Ramos (cell line): ENCODE data around the gene ADGRV1.

Experiments used
- in situ Hi-C: fragments of 300-500 bp; cut with MboI; formaldehyde crosslinking; loops from one replicate; pipeline ENCODE4 v1.14.3; 2022; ENCODE audit warnings: low sequenced_read_pairs; ENCODE audit not compliant: unreplicated experiment

ADGRV1 gene

GRCh38 chr5:90558344-90559192 lies at the start of gene ADGRV1:
Gene ADGRV1, plus strand, starts transcription at chr5:90558797. Its CDS starts 99 bp downstream, at chr5:90558896.
- in situ Hi-C loops: no loop called here

- in situ Hi-C loops: no loop called here
Measured at GRCh38 chr5:90510438-90510837, 48.2 kb upstream of the ADGRV1 start.

DNA sequence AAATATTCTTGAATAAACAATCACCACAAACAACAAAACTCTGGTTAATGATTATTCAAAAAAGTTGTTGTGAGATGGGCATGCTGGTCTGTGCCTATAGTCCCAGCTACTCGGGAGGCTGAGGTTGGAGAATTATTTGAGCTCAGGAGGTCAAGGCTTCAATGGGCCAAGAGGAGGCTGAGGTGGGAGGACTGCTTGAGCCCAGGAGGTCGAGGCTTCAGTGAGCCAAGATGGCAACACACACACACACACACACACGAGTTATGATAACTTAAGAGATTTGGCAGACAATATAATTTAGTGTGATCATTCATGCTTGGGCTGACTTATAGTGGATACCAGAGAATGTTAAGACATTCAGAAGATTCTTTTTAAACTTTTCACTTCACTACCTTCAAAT lies 44.1 kb upstream of the ADGRV1 start:
- in situ Hi-C loops: no loop called here

GRCh38 chr5:90518661-90519060 lies 39.9 kb upstream of the ADGRV1 start:
- in situ Hi-C loops: no loop called here

DNA sequence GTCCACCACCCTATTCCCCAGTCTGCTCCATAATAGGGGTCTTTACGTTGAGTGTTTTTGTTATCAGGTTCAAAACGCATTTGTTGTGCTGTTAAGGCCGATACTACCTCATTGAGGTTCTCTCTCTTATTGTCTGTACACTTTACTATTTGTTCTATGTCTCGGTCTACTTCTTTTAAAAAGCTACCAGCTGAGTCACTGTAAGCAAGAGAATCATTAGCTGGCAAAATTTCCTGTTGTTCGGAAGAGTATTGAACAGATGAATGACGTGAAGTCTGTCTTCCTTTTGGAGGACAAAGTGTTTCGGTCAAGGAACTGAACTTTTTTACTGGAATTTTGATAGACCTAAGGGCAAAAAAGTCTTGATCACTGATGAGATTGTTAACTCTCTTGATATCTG lies 39.5 kb upstream of the ADGRV1 start:
- in situ Hi-C loops: no loop called here

DNA sequence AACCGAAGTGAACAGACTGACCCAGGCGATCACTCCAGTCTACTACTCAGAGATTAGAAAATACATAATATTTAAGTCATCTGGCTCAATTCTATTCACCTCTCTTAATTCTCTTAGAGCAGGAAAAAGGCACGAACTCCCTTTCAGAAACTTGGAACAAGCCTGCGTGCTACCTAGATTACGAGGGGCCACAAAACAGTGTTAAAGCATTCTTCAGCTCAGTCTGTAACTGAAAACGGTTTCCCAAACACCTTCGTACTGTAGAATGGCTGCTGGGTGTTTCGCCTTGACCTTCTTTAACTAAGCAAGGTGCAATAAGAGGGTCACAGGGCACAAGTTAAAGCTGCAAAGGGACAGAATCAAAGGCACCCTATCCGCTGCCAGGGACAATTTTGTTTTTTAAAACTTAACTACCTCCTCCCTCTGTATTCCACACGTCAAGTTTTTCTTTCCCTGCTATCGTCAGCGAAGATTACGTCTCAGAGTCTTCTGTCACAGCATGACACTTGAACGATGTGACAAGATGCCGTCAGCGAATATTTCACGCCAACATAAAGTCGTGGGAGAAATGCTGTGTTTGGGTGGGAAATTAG lies 29.9 kb upstream of the ADGRV1 start:
- in situ Hi-C loops: no loop called here

DNA sequence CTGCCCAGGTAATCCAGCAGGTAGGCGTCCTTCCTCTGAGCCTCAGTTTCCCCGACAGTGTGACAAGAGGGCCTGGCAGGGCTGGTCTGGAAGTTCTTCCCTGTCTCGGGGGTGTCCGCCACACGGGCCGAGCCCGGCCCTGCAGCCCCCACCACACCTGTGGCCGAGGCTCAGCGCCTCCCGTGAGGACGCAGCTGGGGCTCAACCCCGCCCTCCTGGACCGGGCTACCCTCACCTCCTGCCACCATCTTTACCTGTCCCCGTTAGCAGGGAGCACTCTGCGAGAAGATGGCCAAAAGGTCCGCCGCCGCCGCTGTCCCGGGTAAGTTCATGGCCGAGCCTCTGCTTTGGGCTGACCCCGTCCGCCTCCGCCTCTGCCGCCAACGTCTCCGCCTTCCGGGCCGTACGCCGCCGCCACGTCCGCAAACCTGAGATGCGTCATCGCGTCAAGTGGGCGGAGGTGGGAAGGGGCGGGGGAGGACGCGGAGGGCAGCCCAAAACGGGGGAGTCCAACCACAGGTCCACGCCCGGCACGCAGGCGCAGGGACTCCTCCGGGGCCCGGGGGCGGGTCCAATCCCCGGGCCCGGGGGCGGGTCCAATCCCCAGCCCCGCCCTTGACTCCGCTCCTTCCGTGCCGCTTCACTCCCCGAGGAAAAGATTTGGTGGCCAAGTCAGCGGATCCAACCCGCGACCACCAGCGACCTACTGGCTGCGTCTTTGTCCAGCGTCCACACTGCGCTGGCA lies 29.2 kb upstream of the ADGRV1 start, which contains the start of gene LYSMD3:
TSS of gene LYSMD3 (minus strand) at position 391 of the 745 bp plus-strand sequence. CDS start 4,295 bp downstream, outside the sequence.
- in situ Hi-C loops: no loop called here

- in situ Hi-C loops: no loop called here
Measured at GRCh38 chr5:90529939-90530677, 28.5 kb upstream of the ADGRV1 start.

DNA sequence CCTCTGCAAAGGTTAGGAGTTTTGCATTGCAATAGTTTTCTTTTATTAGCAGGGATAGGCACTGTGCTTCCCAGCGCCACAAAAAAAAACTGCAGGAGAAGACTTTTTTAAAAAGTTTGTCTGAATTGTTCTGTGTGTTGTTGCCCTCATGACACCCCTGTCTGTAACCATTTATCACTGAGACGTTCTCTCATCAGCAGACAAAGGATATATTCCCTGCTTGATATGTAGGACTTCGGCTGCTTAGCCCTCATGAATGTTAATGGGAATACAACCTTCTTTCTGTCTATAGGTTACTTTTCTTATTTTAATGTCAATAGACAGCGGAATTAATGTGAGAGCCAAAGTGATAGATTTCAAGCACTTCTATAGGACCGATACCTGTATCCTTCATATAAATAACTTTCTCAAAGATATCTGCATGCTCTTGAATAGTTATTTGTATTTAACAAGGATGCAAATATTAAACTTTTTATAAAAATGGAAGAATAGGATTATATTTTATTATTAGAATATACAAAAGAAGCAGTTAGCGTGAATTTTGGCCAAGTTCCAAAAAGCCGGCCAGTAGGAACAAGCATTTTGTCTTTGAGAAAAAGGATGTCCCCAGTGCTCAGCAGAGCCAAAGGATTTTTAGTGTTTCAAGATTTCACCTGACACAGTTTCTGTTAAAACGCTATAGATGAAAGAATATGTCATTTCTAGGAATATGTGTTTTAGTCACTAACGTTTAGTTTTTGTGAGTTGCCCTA lies 27.7 kb upstream of the ADGRV1 start:
- in situ Hi-C loops: no loop called here

GRCh38 chr5:90533794-90534193 lies 24.8 kb upstream of the ADGRV1 start:
- in situ Hi-C loops: no loop called here

DNA sequence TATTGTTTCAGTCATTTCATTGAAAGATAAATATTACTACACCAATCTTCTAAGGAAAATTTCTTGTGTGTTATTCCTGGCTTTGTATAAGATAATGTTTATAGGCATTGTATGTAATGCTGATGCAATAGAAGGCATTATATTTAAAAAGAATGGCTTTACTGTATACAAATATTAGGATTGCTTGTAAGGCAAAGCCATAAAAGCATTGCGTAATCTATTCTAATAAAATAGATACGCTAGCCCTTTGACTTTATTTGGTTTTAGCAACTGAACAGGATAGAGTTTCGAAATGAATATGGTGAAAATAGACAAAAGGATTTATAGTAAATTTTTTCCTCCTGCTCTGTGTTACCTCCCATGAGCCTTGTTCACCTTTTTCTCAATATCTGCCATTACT lies 23.7 kb upstream of the ADGRV1 start:
- in situ Hi-C loops: no loop called here

- in situ Hi-C loops: no loop called here
Measured at GRCh38 chr5:90542827-90543519, 15.6 kb upstream of the ADGRV1 start.

- in situ Hi-C loops: no loop called here
Measured at GRCh38 chr5:90545511-90545910, 13.1 kb upstream of the ADGRV1 start.

- in situ Hi-C loops: no loop called here
Measured at GRCh38 chr5:90546216-90546837, 12.3 kb upstream of the ADGRV1 start.

DNA sequence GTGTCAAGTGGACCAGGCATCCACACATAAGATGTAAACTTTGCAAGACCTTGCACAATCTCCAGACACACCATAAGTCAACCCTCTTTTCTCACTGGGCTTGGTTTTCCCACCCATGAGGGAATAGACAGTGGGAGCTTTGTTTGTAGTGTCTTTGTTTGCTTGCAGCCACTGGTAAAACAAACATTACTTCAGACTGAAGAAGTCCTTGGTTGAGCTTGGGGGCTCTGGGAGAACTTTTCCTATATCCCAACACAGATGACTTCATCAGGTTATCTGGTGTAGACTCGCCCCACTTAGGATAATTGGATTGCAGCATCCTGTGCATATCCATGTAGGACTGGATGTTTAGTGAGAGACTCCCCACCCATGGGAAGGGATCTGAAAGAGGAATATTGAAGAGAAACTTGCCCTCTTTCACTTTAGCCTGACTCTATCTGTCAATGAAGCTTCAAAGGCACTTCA lies 11.5 kb upstream of the ADGRV1 start:
- in situ Hi-C loops: no loop called here

GRCh38 chr5:90548069-90548593 lies 10.5 kb upstream of the ADGRV1 start:
- in situ Hi-C loops: no loop called here

DNA sequence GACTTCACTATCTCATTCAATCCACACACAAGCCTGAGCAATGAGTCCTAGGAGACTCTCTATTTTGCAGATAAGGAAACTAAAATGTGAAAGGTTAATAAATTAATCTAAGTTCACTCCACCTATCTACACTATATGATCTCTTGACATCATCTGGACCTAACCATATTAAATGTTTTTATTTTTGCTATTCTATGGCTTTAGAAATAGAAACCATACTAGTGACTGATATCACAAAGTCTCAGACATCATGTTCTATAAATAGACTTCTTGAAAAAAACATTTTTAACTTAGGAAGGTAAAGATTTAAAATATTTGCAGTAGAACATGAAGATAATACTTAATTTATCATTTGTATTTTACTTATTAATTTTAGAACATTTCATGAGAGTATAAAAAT lies 9.4 kb upstream of the ADGRV1 start:
- in situ Hi-C loops: no loop called here

- in situ Hi-C loops: no loop called here
Measured at GRCh38 chr5:90549729-90550275, 8.8 kb upstream of the ADGRV1 start.
